GM18505 (cell line): Measurements from ENCODE around the gene ANK3.

ENCODE experiments used
- ATAC-seq: cut with Tn5 transposase; IDR thresholded peaks from one replicate; pipeline ENCODE4 v1.9.1; 2021; ENCODE audit not compliant: unreplicated experiment
- POLR2A ChIP-seq: IDR thresholded peaks from 4 replicates; pipeline ENCODE4 v1.6.1; 2011; ENCODE audit warnings: borderline replicate concordance; ENCODE audit not compliant: insufficient read depth, insufficient read length; ENCODE audit errors: extremely low read depth

Gene ANK3

DNA sequence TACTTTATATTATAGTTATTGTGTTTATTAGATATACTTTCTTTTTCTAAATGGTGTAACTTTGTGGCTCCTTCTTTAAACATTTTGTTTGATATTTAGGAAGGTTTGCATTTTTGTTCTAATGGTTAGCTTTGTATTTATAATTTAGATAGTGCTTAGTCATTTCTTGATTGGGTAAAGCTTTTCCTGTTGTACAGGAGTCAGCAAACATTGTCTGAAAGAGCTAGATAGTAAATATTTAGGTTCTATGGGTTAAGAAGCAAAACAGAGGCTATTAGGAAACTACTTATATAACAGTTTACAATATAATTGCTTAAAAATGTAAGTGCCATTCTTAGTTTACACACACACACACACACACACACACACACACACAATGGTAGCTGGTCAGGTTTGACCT is 412.8 kb downstream of the ANK3 start:
- ATAC-seq: no peak
- TF ChIP-seq POLR2A: no peak
